ENCODE data around the gene TFAP2C. TPM values are rescaled to one million over a fixed set of nuclear protein-coding genes. Genes with fewer than 3 reads are reported as not detected.

Gene TFAP2C
- total RNA-seq, 4 donors from 2014 or later, result 0.82 to 9.0 (median 2.3) TPM

DNA sequence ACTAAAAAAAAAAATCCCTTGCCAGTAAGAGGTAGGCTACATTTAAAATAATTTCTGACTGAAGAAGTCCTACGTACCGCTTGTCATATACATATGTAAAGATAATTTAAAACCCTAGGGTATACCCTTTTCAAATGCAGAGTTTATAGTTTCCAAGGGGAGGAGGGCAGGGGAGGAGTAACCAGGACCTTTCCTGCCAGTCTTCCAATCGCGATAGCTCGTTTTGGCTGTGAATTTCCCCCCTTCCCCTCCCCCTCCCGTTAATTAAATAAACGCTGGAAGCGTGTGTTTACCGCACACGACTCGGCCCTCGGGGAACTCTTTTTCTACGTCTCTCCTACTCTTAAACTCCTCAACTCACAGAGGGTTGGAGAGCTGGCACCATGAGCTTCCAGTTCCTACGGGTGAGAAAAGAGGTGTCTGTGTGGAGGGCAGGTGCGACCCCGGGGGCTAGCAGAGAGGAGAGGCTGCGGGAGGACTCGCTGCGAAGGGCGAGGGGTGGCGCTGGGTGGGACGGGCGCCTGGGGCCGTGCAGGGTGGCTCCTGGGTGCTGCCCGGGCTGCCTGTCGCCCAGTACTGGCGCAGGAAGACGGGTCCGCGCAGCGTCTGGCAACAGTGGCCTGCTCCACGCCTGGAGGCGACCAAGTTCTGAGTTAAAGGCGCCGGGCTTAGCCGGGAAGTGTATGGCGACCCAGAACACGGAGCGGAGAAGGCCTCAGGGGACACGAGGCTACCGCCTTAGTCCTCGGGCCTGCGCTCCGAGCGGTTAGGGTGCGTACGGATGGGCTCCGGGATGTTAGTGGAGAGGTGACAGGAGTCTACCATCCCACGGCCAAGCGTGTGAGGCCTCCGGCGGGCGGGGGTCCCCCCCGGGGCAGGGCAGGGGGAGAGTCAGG lies 4.1 kb upstream of the TFAP2C start:
- Histone ChIP-seq H3K4me3 (no peak overlapping the region), H3K27ac (no peak overlapping the region), H3K36me3 (no peaks in the 10 kb centered on the region), H3K27me3 (peaks cover 72% of the 10 kb centered on the region), H3K9me3 (no peaks in the 10 kb centered on the region), H3K4me1 (peaks cover 11 to 37% (median 26%) of the 10 kb centered on the region in 4 donors)
- no peak for DNase-seq
- TF ChIP-seq POLR2AphosphoS5 (IDR thresholded peaks at IDR 0.05) (no peak), EP300 (IDR thresholded peaks at IDR 0.05; ENCODE audit: low read depth) (no peak), POLR2A (IDR thresholded peaks at IDR 0.05) (no peak)
- TF ChIP-seq, protein P1, sequence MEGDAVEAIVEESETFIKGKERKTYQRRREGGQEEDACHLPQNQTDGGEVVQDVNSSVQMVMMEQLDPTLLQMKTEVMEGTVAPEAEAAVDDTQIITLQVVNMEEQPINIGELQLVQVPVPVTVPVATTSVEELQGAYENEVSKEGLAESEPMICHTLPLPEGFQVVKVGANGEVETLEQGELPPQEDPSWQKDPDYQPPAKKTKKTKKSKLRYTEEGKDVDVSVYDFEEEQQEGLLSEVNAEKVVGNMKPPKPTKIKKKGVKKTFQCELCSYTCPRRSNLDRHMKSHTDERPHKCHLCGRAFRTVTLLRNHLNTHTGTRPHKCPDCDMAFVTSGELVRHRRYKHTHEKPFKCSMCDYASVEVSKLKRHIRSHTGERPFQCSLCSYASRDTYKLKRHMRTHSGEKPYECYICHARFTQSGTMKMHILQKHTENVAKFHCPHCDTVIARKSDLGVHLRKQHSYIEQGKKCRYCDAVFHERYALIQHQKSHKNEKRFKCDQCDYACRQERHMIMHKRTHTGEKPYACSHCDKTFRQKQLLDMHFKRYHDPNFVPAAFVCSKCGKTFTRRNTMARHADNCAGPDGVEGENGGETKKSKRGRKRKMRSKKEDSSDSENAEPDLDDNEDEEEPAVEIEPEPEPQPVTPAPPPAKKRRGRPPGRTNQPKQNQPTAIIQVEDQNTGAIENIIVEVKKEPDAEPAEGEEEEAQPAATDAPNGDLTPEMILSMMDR (IDR thresholded peaks at IDR 0.05), result no peak
- intact Hi-C loops (cut with DNase I; ENCODE audit: low total_unique reads), result loop anchor here (10.0 kb wide), 1 partner anchor 350 kb away; no protein-coding TSS in a partner anchor
- in situ Hi-C loops (cut with MboI; ENCODE audit: low pct_ligation_motif_present in 1 of 4, low pct_unique_long_range_greater_than_20kb in 1 of 4, low sequenced_read_pairs in 3 of 4), result no loop called here
- 18 to 83% methylated on average over 2 to 43 of the region's 54 CpGs for WGBS, 2 donors (ENCODE audit: low coverage in 1 of 2)

DNA sequence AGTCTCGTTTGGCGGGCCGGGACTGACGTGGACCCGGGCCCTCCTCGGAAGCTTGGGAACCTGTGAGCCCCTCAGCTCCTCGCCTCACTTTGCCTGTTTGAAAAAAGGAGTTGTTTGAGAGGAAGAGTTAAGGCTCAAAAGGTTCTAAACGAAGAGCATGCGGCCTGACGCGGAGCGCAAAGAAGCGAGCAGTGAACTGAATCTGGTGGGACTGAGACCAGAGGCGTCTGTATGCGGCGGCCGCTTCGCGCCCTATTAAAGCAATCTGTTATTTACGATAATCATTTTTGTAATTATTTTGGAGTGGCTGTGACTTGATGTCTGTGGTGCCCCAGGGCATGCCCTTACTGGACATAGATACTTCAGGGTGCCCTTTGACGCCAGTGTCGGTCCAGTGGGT lies 3.3 kb upstream of the TFAP2C start:
- DNase-seq, result no peak
- Histone ChIP-seq H3K27ac (no peak overlapping the region), H3K4me1 (peaks cover 11 to 45% (median 30%) of the 10 kb centered on the region in 4 donors), H3K9me3 (no peaks in the 10 kb centered on the region), H3K4me3 (no peak overlapping the region), H3K36me3 (no peaks in the 10 kb centered on the region), H3K27me3 (peaks cover 80% of the 10 kb centered on the region)
- intact Hi-C loops (cut with DNase I; ENCODE audit: low total_unique reads) (loop anchor here (10.0 kb wide), 1 partner anchor 349 kb away; no protein-coding TSS in a partner anchor), in situ Hi-C loops (cut with MboI; ENCODE audit: low pct_ligation_motif_present in 1 of 4, low pct_unique_long_range_greater_than_20kb in 1 of 4, low sequenced_read_pairs in 3 of 4) (no loop called here)
- 31 to 32% methylated on average over 15 to 22 of the region's 22 CpGs for WGBS, 2 donors (ENCODE audit: low coverage in 1 of 2)
- TF ChIP-seq POLR2A (IDR thresholded peaks at IDR 0.05), result no peak
- no peak for TF ChIP-seq POLR2AphosphoS5 (IDR thresholded peaks at IDR 0.05)
- no peak for TF ChIP-seq EP300 (IDR thresholded peaks at IDR 0.05; ENCODE audit: low read depth)
- TF ChIP-seq, protein P1 (IDR thresholded peaks at IDR 0.05), result no peak

DNA sequence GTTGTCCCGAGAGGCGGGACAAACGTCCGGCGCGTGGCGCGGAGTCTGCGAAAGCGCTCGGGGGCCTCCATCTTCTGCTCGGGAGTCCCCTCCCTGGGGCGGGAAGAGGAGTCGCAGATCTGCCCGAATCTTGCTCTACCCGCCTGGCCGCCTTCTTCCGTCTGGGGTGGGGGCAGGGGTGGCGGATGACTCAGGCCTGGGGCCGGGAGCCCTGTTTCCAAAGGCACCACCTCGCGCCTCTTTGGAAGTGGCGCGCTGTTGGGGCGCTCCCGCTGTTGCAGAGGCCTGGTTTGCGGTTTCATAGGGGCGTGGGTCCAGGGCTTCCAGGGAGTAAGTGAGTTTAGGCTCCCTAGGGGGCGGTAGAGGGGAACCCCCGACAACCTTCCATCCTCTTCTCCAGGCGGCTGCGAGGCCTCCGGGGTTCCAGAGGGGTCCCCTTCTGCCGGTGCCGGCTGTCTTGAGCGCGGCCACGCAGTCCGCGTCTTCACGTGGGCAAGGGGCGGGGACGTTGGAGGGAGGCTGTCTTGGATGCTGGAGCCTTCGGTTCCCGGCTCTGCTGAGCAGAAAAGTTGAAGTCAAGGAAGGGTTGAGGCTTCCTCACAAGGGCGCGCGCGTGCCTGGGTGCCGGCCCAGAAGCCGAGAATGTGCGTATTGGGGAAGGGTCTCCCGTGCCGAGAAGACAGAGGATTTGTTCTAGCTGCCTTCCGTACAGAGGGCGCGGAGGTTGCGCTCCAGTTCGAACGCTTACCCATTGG lies 2.6 kb upstream of the TFAP2C start:
- Histone ChIP-seq H3K27ac (no peak overlapping the region), H3K4me3 (no peak overlapping the region), H3K4me1 (peaks cover 11 to 45% (median 31%) of the 10 kb centered on the region in 4 donors), H3K9me3 (no peaks in the 10 kb centered on the region), H3K27me3 (peaks cover 87% of the 10 kb centered on the region), H3K36me3 (no peaks in the 10 kb centered on the region)
- intact Hi-C loops (cut with DNase I; ENCODE audit: low total_unique reads), result loop anchor here (10.0 kb wide), 1 partner anchor 348 kb away; no protein-coding TSS in a partner anchor
- peak; percentile 13 for DNase-seq
- WGBS, 2 donors (ENCODE audit: low coverage in 1 of 2), result 14 to 60% methylated on average over 6 to 43 of the region's 60 CpGs
- TF ChIP-seq EP300 (IDR thresholded peaks at IDR 0.05; ENCODE audit: low read depth), result no peak
- TF ChIP-seq, protein P1 (IDR thresholded peaks at IDR 0.05), result peak in 1 of 5 experiments; percentile 15
- in situ Hi-C loops (cut with MboI; ENCODE audit: low pct_ligation_motif_present in 1 of 4, low pct_unique_long_range_greater_than_20kb in 1 of 4, low sequenced_read_pairs in 3 of 4), result no loop called here

Data from transverse colon (tissue), 4 donors.